ENCODE data around the gene CHCHD10. TPM values are rescaled to one million over a fixed set of nuclear protein-coding genes. Genes with fewer than 3 reads are reported as not detected.
A peak's percentile ranks its signal among the peaks of the same experiment; 100 is the strongest.

The CHCHD10 gene
- total and polyA plus RNA-seq, 2 of the 13 experiments (the other 11 are each of a cell fraction or from before 2014, with no cell fraction given): 37.0 to 62.8 TPM

- TF ChIP-seq, protein P1, sequence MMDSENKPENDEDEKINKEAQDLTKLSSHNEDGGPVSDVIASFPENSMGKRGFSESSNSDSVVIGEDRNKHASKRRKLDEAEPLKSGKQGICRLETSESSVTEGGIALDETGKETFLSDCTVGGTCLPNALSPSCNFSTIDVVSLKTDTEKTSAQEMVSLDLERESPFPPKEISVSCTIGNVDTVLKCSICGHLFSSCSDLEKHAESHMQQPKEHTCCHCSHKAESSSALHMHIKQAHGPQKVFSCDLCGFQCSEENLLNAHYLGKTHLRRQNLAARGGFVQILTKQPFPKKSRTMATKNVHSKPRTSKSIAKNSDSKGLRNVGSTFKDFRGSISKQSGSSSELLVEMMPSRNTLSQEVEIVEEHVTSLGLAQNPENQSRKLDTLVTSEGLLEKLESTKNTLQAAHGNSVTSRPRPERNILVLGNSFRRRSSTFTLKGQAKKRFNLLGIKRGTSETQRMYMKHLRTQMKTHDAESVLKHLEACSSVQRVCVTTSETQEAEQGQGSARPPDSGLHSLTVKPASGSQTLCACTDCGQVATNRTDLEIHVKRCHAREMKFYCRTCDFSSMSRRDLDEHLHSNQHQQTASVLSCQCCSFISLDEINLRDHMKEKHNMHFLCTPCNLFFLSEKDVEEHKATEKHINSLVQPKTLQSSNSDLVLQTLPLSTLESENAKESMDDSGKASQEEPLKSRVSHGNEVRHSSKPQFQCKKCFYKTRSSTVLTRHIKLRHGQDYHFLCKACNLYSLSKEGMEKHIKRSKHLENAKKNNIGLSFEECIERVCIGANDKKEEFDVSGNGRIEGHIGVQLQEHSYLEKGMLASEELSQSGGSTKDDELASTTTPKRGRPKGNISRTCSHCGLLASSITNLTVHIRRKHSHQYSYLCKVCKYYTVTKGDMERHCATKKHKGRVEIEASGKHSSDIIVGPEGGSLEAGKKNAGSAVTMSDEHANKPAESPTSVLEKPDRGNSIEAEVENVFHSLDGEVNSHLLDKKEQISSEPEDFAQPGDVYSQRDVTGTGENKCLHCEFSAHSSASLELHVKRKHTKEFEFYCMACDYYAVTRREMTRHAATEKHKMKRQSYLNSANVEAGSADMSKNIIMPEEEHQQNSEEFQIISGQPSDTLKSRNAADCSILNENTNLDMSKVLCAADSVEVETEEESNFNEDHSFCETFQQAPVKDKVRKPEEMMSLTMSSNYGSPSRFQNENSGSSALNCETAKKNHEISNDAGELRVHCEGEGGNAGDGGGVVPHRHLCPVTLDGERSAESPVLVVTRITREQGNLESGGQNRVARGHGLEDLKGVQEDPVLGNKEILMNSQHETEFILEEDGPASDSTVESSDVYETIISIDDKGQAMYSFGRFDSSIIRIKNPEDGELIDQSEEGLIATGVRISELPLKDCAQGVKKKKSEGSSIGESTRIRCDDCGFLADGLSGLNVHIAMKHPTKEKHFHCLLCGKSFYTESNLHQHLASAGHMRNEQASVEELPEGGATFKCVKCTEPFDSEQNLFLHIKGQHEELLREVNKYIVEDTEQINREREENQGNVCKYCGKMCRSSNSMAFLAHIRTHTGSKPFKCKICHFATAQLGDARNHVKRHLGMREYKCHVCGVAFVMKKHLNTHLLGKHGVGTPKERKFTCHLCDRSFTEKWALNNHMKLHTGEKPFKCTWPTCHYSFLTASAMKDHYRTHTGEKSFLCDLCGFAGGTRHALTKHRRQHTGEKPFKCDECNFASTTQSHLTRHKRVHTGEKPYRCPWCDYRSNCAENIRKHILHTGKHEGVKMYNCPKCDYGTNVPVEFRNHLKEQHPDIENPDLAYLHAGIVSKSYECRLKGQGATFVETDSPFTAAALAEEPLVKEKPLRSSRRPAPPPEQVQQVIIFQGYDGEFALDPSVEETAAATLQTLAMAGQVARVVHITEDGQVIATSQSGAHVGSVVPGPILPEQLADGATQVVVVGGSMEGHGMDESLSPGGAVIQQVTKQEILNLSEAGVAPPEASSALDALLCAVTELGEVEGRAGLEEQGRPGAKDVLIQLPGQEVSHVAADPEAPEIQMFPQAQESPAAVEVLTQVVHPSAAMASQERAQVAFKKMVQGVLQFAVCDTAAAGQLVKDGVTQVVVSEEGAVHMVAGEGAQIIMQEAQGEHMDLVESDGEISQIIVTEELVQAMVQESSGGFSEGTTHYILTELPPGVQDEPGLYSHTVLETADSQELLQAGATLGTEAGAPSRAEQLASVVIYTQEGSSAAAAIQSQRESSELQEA (CRISPR knock-in tag; IDR thresholded peaks at IDR 0.05; ENCODE audit: not compliant biosample characterization): no peak
- TF ChIP-seq DR1 (CRISPR knock-in tag; IDR thresholded peaks at IDR 0.05) (no peak), ZBTB3 (CRISPR knock-in tag; IDR thresholded peaks at IDR 0.05; ENCODE audit: borderline replicate concordance, low read depth) (no peak), ZNF367 (CRISPR knock-in tag; IDR thresholded peaks at IDR 0.05; ENCODE audit: borderline replicate concordance) (no peak), ZNF687 (CRISPR knock-in tag; IDR thresholded peaks at IDR 0.05) (peak; percentile 39), ZNF460 (CRISPR knock-in tag; IDR thresholded peaks at IDR 0.05; ENCODE audit: borderline replicate concordance) (no peak), AFF4 (CRISPR knock-in tag; IDR thresholded peaks at IDR 0.05) (no peak), SAP130 (CRISPR knock-in tag; IDR thresholded peaks at IDR 0.05; ENCODE audit: low read depth) (peak; percentile 38), ZNF552 (CRISPR knock-in tag; IDR thresholded peaks at IDR 0.05; ENCODE audit: borderline replicate concordance) (no peak), RXRB (CRISPR knock-in tag; IDR thresholded peaks at IDR 0.05; ENCODE audit: borderline replicate concordance) (0 out of 2 replicates have a peak, but pooled peaks have one; percentile 17), SALL1 (CRISPR knock-in tag; IDR thresholded peaks at IDR 0.05) (0 out of 2 replicates have a peak, but pooled peaks have one; percentile 29), RARA (CRISPR knock-in tag; IDR thresholded peaks at IDR 0.05) (0 out of 2 replicates have a peak, but pooled peaks have one; percentile 37), ZNF331 (CRISPR knock-in tag; IDR thresholded peaks at IDR 0.05) (no peak), ZFX (CRISPR knock-in tag; IDR thresholded peaks at IDR 0.05; ENCODE audit: low read depth) (peak; percentile 38)
Observed at GRCh38 chr22:23778577-23778900, 10.8 kb upstream of the CHCHD10 start (continued).
